Measurements from ENCODE around the gene SYNPO2.
"Not testable (repeated sequence)": the region's sequence is repeated elsewhere in the genome, so short reads cannot be mapped to it uniquely, and the experiment has no call there.

SYNPO2 gene

GRCh38 chr4:119057417-119057816 lies 168.8 kb downstream of the SYNPO2 start:
- no peak for DNase-seq (ENCODE audit: low read depth in 1 of 2, low spot score in 1 of 2)

DNA sequence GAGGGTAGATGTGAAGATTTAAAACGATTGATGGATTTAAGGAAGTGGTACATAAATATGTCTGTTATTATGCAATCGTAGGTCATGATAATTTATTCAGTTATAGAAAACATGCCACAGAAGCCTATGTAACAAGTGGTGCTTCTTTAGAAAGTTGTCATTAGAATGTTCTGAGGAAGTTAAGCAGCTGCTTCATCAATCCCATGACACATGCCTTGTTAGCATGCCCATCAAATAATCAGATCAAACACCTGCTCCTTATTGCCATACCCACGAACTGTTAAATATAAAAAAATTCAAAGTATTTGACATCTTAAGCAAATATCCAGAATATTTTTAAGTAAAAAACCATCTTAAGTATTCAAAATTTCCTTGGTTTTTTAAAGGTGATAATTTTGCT lies 170.6 kb downstream of the SYNPO2 start:
- no peak for DNase-seq (ENCODE audit: low read depth in 1 of 2, low spot score in 1 of 2)

DNA sequence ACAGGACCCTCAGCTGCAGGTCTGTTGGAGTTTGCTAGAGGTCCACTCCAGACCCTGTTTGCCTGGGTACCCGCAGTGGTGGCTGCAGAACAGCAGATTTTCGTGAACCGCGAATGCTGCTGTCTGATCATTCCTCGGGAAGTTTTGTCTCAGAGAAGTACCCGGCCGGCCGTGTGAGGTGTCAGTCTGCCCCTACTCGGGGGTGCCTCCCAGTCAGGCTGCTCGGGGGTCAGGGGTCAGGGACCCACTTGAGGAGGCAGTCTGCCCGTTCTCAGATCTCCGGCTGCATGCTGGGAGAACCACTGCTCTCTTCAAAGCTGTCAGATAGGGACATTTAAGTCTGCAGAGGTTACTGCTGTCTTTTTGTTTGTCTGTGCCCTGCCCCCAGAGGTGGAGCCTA lies 178.5 kb downstream of the SYNPO2 start:
- DNase-seq (ENCODE audit: low read depth in 1 of 2, low spot score in 1 of 2), result not testable (repeated sequence)

DNA sequence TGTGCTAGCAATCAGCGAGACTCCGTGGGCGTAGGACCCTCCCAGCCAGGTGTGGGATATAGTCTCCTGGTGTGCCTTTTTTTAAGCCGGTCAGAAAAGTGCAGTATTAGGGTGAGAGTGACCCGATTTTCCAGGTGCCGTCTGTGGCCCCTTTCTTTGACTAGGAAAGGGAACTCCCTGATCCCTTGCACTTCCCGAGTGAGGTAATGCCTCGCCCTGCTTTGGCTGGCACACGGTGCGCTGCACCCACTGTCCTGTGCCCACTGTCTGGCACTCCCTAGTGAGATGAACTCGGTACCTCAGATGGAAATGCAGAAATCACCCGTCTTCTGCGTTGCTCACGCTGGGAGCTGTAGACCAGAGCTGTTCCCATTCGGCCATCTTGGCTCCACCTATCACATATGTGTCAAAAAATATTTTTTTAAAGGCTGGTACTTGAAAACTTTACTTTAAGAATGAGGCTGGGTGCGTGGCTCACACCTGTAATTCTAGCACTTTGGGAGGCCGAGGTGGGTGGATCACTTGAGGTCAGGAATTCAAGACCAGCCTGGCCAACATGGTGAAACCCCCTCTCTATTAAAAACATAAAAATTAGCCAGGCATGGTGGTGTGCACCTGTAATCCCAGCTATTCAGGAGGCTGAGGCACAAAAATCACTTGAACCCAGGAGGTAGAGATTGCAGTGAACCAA lies 179.2 kb downstream of the SYNPO2 start:
- DNase-seq (ENCODE audit: low read depth in 1 of 2, low spot score in 1 of 2), result not testable (repeated sequence)

DNA sequence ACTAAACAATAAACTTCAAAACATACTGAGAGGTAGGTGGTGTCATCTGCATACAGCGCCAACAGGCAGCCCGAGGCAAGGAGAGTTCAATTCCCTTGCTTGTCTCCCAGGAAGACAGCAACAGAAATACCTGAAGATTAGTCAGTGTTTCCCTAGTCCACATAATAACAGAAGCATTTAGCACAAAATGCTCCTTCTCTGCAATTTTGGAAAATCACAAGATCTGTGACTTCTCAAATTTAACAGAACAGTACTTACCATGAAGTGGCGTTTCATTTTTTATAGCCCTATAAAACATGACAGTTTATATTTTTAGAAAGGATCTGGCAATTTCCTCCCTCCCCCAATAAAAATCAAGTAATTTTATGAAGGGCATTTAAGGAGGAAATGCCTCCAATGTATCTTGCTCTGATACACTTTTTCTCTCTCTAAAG lies 179.9 kb downstream of the SYNPO2 start:
- DNase-seq (ENCODE audit: low read depth in 1 of 2, low spot score in 1 of 2), result no peak

DNA sequence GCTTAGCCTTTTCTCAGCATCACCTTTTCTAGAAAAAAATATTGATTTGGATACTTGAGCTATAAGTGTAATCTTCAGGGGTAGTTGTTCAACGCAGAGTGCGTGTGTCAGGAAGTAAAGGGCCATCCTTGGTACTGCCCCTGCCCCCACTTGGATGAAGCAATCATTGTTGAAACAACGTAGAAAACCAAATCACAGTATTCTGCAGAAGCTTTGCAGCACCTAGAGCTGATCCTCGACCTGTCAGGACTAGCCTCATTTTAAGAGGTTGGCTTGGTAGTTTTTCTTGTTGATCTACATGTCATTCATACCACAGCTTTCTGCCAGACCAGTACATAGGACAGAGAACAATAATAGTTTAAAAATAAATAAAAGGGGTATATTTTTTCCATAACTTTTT lies 181.6 kb downstream of the SYNPO2 start:
- DNase-seq (ENCODE audit: low read depth in 1 of 2, low spot score in 1 of 2), result no peak

- DNase-seq (ENCODE audit: low read depth in 1 of 2, low spot score in 1 of 2), result no peak
These were observed 192.3 kb downstream of the SYNPO2 start for GRCh38 chr4:119080721-119081541.

DNA sequence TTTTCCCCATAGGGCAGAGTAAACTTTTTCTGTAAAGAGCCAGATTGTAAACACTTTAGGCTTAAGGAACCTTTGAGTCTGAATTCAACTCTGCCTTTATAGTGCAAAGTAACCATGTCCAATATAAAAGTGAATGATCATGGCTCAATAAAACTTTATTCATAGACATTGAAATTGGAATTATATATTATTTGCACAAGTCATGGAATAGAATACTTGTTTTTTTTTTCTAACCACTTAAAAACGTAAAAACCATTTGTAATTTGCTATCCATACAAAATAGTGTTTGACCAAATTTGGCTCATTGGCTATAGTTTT lies 192.8 kb downstream of the SYNPO2 start:
- no peak for DNase-seq (ENCODE audit: low read depth in 1 of 2, low spot score in 1 of 2)

- DNase-seq (ENCODE audit: low read depth in 1 of 2, low spot score in 1 of 2), result no peak
These were observed 193.3 kb downstream of the SYNPO2 start for GRCh38 chr4:119081943-119082342.

DNA sequence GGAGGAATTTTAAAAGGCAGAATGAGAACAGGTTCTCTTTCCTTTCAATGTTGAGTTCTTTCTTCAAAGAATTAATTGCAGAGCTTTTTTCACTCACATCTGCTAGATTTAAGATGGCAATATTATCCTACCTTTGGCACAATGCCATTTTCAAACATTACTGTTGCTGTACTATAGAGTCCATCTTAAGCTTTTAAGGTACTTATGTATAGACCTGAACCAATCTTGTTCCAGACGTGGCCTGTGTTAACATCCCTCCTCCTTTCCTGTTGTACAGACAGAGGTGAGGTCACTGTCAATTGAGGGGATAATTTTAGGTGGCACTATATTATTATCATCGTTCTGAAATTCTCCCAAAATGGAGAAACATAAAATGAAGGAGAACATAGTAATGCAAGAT lies 194.0 kb downstream of the SYNPO2 start:
- DNase-seq (ENCODE audit: low read depth in 1 of 2, low spot score in 1 of 2), result no peak

- no peak for DNase-seq (ENCODE audit: low read depth in 1 of 2, low spot score in 1 of 2)
These were observed 195.9 kb downstream of the SYNPO2 start for GRCh38 chr4:119084513-119084912.

DNA sequence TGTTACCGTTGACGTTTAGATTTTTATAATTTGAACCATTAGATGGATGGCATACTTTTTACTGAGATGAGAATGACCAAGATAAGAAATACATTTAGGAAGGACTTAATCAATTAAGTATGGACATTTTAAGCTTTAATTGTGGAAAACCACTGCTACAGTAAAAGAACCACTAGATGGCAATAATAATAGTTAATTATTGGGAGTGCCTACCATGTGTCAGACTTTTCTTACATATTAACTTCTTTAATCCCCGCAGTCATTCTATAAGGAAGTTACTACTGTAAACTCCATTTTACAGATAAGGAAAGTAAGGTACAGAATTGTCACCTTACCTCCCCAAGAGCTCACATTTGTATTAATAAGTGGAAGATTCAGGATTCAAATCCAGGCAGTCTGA lies 198.5 kb downstream of the SYNPO2 start:
- DNase-seq (ENCODE audit: low read depth in 1 of 2, low spot score in 1 of 2), result no peak

- DNase-seq (ENCODE audit: low read depth in 1 of 2, low spot score in 1 of 2), result no peak
These were observed 199.0 kb downstream of the SYNPO2 start for GRCh38 chr4:119087656-119088055.

DNA sequence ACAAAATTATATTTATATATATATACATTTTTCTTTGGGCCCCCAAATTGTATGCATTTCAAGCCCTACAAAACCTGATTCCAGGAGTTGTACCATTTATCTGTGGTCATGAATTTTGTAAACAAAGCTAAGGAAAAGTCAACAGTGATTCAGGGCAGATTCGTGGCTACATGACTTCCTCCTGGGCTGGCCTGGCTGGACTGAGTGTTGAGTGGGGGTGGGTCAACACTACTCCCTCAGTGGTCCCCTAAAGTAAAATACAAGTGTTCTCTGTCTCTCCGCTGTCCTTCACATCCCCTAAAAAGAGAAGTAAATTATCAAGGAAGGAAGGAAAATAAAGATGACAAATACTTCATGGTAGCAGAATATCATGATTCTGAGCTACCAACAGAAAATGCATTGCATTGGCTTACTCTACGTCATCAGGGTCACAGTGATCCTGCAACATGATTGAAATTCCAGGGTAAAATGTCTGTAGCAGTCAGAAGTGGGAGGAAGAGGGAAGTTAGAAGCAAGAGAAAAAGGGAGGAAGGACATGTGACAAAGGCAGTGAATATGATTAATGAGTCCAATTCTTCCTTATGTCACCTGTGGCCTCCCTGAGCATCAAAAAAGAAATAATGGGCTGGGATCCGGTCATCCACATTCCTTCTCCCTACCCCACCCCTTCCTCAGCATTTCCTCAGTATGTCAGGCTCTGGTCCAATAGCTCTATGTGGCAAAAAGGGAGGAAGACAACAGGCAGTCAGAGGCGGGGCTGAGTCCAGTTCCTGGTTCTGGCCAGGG lies 204.6 kb downstream of the SYNPO2 start:
- DNase-seq (ENCODE audit: low read depth in 1 of 2, low spot score in 1 of 2), result no peak

DNA sequence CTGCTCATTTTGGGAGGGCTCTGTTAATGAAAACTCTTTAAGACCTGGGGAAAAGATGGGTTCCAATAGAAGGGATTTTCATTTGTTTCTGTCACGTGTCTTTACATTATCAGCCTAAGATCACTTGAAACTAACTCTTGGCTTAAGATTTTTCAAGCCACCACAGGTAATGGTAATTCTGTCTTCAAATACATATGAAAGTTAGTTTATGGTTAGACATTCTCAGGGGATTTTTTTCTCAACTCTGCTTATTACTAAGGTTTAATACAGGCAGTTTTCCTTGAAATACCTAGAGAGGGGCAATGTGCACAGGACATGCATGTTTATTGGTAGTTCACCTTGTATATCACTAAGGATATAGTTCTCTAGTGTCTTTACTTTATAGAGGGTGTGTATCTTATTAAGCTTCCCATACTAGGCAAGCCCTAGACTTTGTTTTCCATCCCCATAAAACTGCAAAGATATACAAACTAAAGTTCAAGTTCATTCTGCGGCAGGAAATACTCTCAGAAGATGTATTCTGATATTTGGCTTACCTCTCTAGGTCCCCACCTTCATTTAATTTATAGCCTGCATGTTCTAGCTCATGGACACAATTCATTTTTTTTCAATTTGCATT lies 208.7 kb downstream of the SYNPO2 start:
- DNase-seq (ENCODE audit: low read depth in 1 of 2, low spot score in 1 of 2), result no peak

DNA sequence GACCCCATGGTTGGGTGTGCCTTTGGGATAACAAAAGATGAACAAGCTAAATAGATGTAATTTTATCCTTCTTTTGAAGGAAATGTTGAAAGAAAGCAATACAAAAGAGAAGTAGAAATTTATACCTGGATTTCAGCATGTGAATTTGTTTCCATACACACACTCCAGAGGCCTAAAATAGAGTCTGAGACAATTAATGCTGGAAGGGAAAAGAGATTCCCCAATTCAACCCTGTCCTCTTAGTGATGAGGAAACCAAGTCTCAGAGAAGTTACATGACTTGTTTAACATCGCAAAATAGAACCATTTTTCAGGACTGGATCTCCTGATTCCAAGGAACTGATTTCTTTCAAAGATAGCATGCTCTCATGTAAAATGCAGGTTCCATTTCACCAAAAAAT lies 209.7 kb downstream of the SYNPO2 start:
- no peak for DNase-seq (ENCODE audit: low read depth in 1 of 2, low spot score in 1 of 2)

DNA sequence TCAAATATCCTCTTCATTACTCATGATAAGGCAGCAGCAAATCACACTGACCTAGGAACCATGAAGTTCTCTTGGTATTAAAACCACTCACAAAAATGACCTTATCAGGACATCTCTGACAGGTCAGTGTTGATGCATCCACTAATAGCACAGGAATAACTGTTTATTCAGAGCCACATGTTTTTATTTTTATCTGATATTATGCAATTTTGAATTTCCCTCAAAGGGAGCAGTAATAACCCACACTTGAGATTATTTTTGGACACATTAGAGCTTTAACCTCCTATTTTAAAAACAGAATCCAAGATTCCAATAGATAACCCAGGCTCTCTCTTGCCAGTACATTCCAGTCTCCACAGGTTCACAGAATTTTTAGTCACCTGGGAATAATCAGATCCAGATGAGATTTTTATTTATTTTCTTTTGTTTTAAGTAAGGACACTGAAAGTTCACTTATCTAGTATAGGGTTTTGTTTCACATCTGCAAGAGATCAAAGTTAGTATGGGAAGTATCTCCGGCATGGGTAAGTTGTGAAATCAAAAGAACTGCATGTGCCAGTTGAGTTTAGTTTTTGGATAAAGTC lies 210.7 kb downstream of the SYNPO2 start:
- no peak for DNase-seq (ENCODE audit: low read depth in 1 of 2, low spot score in 1 of 2)

GRCh38 chr4:119100655-119101054 lies 212.0 kb downstream of the SYNPO2 start:
- DNase-seq (ENCODE audit: low read depth in 1 of 2, low spot score in 1 of 2), result no peak

DNA sequence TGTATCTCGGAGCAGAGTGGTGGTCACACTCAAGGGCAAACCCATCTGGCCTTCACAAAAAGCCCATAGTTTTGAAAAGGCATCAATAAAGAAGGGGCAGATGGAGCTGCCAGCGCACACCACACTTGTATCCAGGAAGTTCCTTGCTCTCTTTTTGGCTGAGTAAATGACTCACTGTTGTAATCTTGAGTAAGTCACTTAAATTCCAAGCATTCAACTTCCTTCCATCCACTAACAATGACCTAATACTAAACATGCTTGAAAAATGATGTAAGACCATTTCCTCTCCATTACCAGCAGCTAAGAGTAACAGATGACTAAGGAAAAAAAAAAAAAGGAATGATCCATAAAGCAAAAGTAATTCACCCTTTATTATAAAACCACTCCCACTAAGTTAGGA lies 214.6 kb downstream of the SYNPO2 start:
- no peak for DNase-seq (ENCODE audit: low read depth in 1 of 2, low spot score in 1 of 2)

DNA sequence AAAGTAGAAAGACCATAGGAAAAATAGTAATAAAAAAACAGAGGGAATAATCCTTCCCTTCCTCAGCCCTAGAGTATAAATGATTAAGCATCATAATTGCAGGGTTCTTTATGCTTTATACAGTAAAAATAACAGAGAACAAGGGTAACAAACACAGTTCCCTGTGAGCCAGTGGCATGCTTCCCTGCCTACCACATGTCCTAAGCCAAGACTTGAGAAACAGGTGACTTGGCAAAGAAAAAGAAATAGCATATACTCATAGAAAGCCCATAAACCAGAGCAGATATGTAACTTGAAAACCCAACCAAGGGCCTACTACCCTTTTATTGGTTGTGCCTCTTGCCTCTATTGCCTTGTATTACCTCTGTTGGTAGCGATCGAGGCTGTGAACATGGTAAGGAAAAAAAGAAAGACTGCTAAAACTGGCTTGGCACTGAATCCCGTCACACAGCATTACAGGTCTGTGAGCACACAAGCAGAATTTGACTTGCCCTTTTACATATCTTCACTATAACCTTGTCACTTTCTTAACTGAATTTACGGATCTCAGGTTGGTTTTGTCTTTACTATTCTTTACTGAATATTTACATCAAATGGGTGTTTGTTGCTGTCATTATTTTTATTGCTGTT lies 216.1 kb downstream of the SYNPO2 start:
- no peak for DNase-seq (ENCODE audit: low read depth in 1 of 2, low spot score in 1 of 2)

- DNase-seq (ENCODE audit: low read depth in 1 of 2, low spot score in 1 of 2), result no peak
These were observed 217.0 kb downstream of the SYNPO2 start for GRCh38 chr4:119105605-119106004.
